Liver (tissue), 9 donors: ENCODE measurements around the gene CHAT. TPM values are rescaled to one million over a fixed set of nuclear protein-coding genes. Genes with fewer than 3 reads are reported as not detected.

Experiments
- DNase-seq: peaks from one replicate; pipeline ENCODE4 v3.0.0-alpha.2; 2017; ENCODE audit warnings: low spot score
- H3K27ac ChIP-seq, 2 donors: one replicate each; pipeline ENCODE4 v1.7.0; 2013; ENCODE audit warnings: inconsistent platforms in 2 of 2, low read length in 2 of 2, control low read depth in 1 of 2, low read depth in 1 of 2, mild to moderate bottlenecking in 1 of 2
- H3K27me3 ChIP-seq, 4 donors: one replicate each; pipeline versions ENCODE4 v1.6.1 to v1.7.0; 2013; ENCODE audit warnings: low read length in 3 of 4, inconsistent platforms in 1 of 4, mild to moderate bottlenecking in 1 of 4, moderate library complexity in 1 of 4; ENCODE audit not compliant: control insufficient read depth in 4 of 4, insufficient read depth in 4 of 4
- H3K36me3 ChIP-seq, 4 donors: one replicate each; pipeline versions ENCODE4 v1.6.1 to v1.7.0; 2013; ENCODE audit warnings: low read length in 3 of 4, mild to moderate bottlenecking in 3 of 4, low read depth in 1 of 4, moderate library complexity in 1 of 4; ENCODE audit not compliant: control insufficient read depth in 4 of 4, insufficient read depth in 3 of 4
- H3K4me1 ChIP-seq, 4 donors: one replicate each; pipeline versions ENCODE4 v1.6.1 to v1.7.0; 2013; ENCODE audit warnings: low read length in 3 of 4, mild to moderate bottlenecking in 3 of 4, moderate library complexity in 1 of 4; ENCODE audit not compliant: control insufficient read depth in 4 of 4, insufficient read depth in 4 of 4
- H3K4me3 ChIP-seq, 3 donors: one replicate each; pipeline versions ENCODE4 v1.6.1 to v1.7.0; 2013; ENCODE audit warnings: low read length in 3 of 3, control low read depth in 1 of 3, low read depth in 1 of 3, mild to moderate bottlenecking in 1 of 3
- H3K9ac ChIP-seq, 2 donors: one replicate each; pipeline ENCODE4 v1.7.0; 2013; ENCODE audit warnings: low read length in 2 of 2, mild to moderate bottlenecking in 2 of 2, moderate library complexity in 2 of 2, control low read depth in 1 of 2, low read depth in 1 of 2
- H3K9me3 ChIP-seq, 4 donors: one replicate each; pipeline versions ENCODE4 v1.6.1 to v1.7.0; 2013; ENCODE audit warnings: low read length in 3 of 4; ENCODE audit not compliant: control insufficient read depth in 4 of 4
- EGR1 ChIP-seq, 2 donors: IDR thresholded peaks; 2 replicates each; pipeline ENCODE4 v1.6.1; 2016 to 2018; ENCODE audit warnings: antibody characterized with exemption in 2 of 2, low read depth in 2 of 2
- FOXA1 ChIP-seq: IDR thresholded peaks from 2 replicates; pipeline ENCODE4 v1.6.1; 2016; ENCODE audit warnings: antibody characterized with exemption
- FOXA2 ChIP-seq: IDR thresholded peaks from 2 replicates; pipeline ENCODE4 v1.6.1; 2016; ENCODE audit warnings: antibody characterized with exemption
- GABPA ChIP-seq, 2 donors: IDR thresholded peaks in 1 of 2; conservative IDR thresholded peaks in 1 of 2; 2 replicates each; pipeline ENCODE4 v1.6.1; 2016; ENCODE audit warnings: antibody characterized with exemption in 2 of 2, mild to moderate bottlenecking in 1 of 2, moderate library complexity in 1 of 2
- HNF4A ChIP-seq, 2 donors: conservative IDR thresholded peaks; 2 replicates each; pipeline ENCODE4 v1.6.1; 2016; ENCODE audit warnings: antibody characterized with exemption in 2 of 2, mild to moderate bottlenecking in 2 of 2
- HNF4G ChIP-seq: IDR thresholded peaks from 2 replicates; pipeline ENCODE4 v1.6.1; 2016; ENCODE audit warnings: antibody characterized with exemption
- JUND ChIP-seq, 2 donors: IDR thresholded peaks; 2 replicates each; pipeline ENCODE4 v1.6.1; 2016; ENCODE audit warnings: antibody characterized with exemption in 2 of 2
- NR2F2 ChIP-seq: IDR thresholded peaks from 2 replicates; pipeline ENCODE4 v1.6.1; 2016; ENCODE audit warnings: antibody characterized with exemption
- RAD21 ChIP-seq, 2 donors: IDR thresholded peaks; 2 replicates each; pipeline ENCODE4 v1.6.1; 2016; ENCODE audit warnings: antibody characterized with exemption in 2 of 2, mild to moderate bottlenecking in 2 of 2
- RXRA ChIP-seq, 2 donors: IDR thresholded peaks; 2 replicates each; pipeline ENCODE4 v1.6.1; 2017 to 2018; ENCODE audit warnings: antibody characterized with exemption in 2 of 2, mild to moderate bottlenecking in 1 of 2
- SP1 ChIP-seq: IDR thresholded peaks from 2 replicates; pipeline ENCODE4 v1.6.1; 2018; ENCODE audit warnings: antibody characterized with exemption, mild to moderate bottlenecking
- TAF1 ChIP-seq: conservative IDR thresholded peaks from 2 replicates; pipeline ENCODE4 v1.6.1; 2016; ENCODE audit warnings: antibody characterized with exemption, mild to moderate bottlenecking
- YY1 ChIP-seq: IDR thresholded peaks from 2 replicates; pipeline ENCODE4 v1.6.1; 2016; ENCODE audit warnings: antibody characterized with exemption, mild to moderate bottlenecking
- WGBS: extraction: QIAGEN DNeasy Blood & Tissue Kit; methylation state at CpG from one replicate; pipeline ENCODE4 v1.1.7; 2013; 5-methylcytosine and 5-hydroxymethylcytosine counted together
- polyA plus RNA-seq, 2 donors: library from polyadenylated mRNA; stranded (reverse) in 1 of 2; unstranded in 1 of 2; fragments of 200-250 nt in 1 of 2; fragments of >200 nt in 1 of 2; fragmentation: Nextera tagmentation in 1 of 2; extraction: Ambion mirVana in 1 of 2; gene quantifications; one replicate each; pipeline versions ENCODE4 v1.2.1 to v1.2.3, GENCODE V29; 2013 to 2015
- total RNA-seq, 2 donors: library from RNA; depleted of rRNA; stranded (reverse); fragments of >200 nt; gene quantifications; one replicate each; pipeline ENCODE4 v1.2.3, GENCODE V29; 2014
- TF ChIP-seq, protein P1 (sequence below): IDR thresholded peaks from 2 replicates; pipeline ENCODE4 v1.6.1; 2016; ENCODE audit warnings: antibody characterized with exemption
- TF ChIP-seq, protein P2 (sequence below): fragments of 150-350 bp; IDR thresholded peaks from 2 replicates; pipeline ENCODE4 v1.5.1; 2017; ENCODE audit warnings: improper control_type of control experiment, low read depth, low read length; ENCODE audit not compliant: missing input control
- TF ChIP-seq, protein P3 (sequence below): IDR thresholded peaks from 2 replicates; pipeline ENCODE4 v1.6.1; 2016; ENCODE audit warnings: antibody characterized with exemption, mild to moderate bottlenecking
- TF ChIP-seq, protein P4 (sequence below): IDR thresholded peaks from 2 replicates; pipeline ENCODE4 v1.6.1; 2016; ENCODE audit warnings: antibody characterized with exemption
- donor health status: healthy.
- donor health status: healthy.
- donor health status: healthy.
- donor health status: healthy.
- donor health status: healthy.

Gene CHAT
- total and polyA plus RNA-seq, 4 donors, result not detected

DNA sequence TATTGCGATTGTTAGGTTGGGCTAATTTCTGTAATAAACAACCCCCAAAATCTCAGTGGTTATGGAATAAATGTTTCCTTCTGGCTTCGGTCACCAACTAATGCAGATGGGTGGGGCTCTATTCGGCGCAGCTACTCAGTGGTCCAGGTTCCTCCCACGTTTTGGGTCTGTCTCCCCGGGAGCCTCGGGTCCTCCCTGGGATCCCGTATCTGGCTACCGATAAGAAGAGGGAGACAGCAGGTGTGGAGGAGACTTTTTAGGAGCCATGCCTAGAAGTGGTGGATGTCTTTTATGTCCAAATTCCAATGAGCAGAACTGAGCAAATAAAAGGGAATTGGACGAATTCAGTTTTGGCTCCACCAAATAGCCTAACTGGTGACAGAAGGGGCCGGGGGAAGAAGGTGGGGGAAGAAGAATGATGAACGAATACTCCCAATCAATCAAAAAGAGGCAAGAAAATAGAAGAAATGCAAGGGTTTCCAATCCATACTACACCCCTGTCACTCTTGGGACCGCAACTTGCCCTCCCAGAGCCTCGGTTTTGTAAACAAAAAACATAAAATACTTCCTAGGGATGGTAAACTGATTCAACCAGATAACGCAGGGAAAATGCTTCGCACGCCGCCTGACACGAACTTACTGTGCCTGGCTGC lies 65.1 kb downstream of the CHAT start:
- Histone ChIP-seq H3K9me3 (peaks cover 4 to 14% (median 6%) of the 10 kb centered on the region in 4 donors), H3K27ac (no peak overlapping the region), H3K4me1 (peaks cover 0 to 5% (median 1%) of the 10 kb centered on the region in 4 donors), H3K4me3 (peak overlapping the region in 1 of 3 donors; percentile 7), H3K9ac (no peak overlapping the region), H3K36me3 (no peaks in the 10 kb centered on the region), H3K27me3 (peaks cover 0 to 15% (median 9%) of the 10 kb centered on the region in 4 donors)
- no peak for TF ChIP-seq HNF4G
- no peak for TF ChIP-seq YY1
- no peak for TF ChIP-seq RAD21 (IDR thresholded peaks at IDR 0.05)
- no peak for TF ChIP-seq RXRA (IDR thresholded peaks at IDR 0.05)
- no peak for TF ChIP-seq HNF4A (conservative IDR thresholded peaks at IDR 0.05)
- TF ChIP-seq NR2F2, result no peak
- no peak for TF ChIP-seq JUND (IDR thresholded peaks at IDR 0.05)
- TF ChIP-seq SP1, result no peak
- TF ChIP-seq, protein P1, sequence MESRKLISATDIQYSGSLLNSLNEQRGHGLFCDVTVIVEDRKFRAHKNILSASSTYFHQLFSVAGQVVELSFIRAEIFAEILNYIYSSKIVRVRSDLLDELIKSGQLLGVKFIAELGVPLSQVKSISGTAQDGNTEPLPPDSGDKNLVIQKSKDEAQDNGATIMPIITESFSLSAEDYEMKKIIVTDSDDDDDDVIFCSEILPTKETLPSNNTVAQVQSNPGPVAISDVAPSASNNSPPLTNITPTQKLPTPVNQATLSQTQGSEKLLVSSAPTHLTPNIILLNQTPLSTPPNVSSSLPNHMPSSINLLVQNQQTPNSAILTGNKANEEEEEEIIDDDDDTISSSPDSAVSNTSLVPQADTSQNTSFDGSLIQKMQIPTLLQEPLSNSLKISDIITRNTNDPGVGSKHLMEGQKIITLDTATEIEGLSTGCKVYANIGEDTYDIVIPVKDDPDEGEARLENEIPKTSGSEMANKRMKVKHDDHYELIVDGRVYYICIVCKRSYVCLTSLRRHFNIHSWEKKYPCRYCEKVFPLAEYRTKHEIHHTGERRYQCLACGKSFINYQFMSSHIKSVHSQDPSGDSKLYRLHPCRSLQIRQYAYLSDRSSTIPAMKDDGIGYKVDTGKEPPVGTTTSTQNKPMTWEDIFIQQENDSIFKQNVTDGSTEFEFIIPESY, result no peak
- TF ChIP-seq TAF1, result no peak
- TF ChIP-seq GABPA (IDR thresholded peaks at IDR 0.05 in 1 of 2, conservative IDR thresholded peaks at IDR 0.05 in 1 of 2), result no peak
- TF ChIP-seq, protein P2, sequence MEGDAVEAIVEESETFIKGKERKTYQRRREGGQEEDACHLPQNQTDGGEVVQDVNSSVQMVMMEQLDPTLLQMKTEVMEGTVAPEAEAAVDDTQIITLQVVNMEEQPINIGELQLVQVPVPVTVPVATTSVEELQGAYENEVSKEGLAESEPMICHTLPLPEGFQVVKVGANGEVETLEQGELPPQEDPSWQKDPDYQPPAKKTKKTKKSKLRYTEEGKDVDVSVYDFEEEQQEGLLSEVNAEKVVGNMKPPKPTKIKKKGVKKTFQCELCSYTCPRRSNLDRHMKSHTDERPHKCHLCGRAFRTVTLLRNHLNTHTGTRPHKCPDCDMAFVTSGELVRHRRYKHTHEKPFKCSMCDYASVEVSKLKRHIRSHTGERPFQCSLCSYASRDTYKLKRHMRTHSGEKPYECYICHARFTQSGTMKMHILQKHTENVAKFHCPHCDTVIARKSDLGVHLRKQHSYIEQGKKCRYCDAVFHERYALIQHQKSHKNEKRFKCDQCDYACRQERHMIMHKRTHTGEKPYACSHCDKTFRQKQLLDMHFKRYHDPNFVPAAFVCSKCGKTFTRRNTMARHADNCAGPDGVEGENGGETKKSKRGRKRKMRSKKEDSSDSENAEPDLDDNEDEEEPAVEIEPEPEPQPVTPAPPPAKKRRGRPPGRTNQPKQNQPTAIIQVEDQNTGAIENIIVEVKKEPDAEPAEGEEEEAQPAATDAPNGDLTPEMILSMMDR, result no peak
- TF ChIP-seq FOXA2, result no peak
- TF ChIP-seq EGR1 (IDR thresholded peaks at IDR 0.05; ENCODE audit: low read depth in 2 of 2), result no peak
- TF ChIP-seq, protein P3, sequence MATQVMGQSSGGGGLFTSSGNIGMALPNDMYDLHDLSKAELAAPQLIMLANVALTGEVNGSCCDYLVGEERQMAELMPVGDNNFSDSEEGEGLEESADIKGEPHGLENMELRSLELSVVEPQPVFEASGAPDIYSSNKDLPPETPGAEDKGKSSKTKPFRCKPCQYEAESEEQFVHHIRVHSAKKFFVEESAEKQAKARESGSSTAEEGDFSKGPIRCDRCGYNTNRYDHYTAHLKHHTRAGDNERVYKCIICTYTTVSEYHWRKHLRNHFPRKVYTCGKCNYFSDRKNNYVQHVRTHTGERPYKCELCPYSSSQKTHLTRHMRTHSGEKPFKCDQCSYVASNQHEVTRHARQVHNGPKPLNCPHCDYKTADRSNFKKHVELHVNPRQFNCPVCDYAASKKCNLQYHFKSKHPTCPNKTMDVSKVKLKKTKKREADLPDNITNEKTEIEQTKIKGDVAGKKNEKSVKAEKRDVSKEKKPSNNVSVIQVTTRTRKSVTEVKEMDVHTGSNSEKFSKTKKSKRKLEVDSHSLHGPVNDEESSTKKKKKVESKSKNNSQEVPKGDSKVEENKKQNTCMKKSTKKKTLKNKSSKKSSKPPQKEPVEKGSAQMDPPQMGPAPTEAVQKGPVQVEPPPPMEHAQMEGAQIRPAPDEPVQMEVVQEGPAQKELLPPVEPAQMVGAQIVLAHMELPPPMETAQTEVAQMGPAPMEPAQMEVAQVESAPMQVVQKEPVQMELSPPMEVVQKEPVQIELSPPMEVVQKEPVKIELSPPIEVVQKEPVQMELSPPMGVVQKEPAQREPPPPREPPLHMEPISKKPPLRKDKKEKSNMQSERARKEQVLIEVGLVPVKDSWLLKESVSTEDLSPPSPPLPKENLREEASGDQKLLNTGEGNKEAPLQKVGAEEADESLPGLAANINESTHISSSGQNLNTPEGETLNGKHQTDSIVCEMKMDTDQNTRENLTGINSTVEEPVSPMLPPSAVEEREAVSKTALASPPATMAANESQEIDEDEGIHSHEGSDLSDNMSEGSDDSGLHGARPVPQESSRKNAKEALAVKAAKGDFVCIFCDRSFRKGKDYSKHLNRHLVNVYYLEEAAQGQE, result no peak
- TF ChIP-seq FOXA1, result no peak
- TF ChIP-seq, protein P4, sequence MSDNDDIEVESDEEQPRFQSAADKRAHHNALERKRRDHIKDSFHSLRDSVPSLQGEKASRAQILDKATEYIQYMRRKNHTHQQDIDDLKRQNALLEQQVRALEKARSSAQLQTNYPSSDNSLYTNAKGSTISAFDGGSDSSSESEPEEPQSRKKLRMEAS, result no peak
- 18% methylated on average over 19 of the region's 19 CpGs for WGBS
- DNase-seq, result no peak
